Stimulated activated CD4-positive, alpha-beta T cell treated with anti-CD3 and anti-CD28 coated beads, Interleukin-4, amount 100 ng/mL, for 48 hours (primary cell): ENCODE measurements around the gene ZFYVE26.
"Not testable (repeated sequence)": the region's sequence is repeated elsewhere in the genome, so short reads cannot be mapped to it uniquely, and the experiment has no call there.

Source experiments
- DNase-seq, 2 donors: peaks; one replicate each; pipeline ENCODE4 v3.0.0-alpha.2; 2020; ENCODE audit warnings: low read depth in 2 of 2

ZFYVE26 gene

DNA sequence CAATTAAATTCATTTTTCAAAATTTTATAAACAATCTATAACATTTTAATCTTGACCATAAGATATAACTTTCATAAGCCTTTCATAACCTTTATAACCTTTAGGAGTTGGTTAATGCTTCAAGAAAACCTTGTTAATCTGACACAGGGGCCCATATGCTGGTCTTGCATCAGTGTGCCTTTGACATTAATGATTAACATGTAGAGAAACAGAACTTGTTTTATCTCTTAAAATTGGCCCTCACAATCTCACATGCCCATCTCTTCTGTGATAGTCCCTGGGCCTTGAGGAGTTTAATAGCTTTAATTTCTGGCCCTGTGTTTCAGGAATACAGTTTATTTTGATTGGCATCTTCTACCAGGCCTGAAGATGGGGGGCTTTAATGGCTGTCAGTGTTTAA is 107.0 kb downstream of the ZFYVE26 start:
- not testable (repeated sequence) for DNase-seq

DNA sequence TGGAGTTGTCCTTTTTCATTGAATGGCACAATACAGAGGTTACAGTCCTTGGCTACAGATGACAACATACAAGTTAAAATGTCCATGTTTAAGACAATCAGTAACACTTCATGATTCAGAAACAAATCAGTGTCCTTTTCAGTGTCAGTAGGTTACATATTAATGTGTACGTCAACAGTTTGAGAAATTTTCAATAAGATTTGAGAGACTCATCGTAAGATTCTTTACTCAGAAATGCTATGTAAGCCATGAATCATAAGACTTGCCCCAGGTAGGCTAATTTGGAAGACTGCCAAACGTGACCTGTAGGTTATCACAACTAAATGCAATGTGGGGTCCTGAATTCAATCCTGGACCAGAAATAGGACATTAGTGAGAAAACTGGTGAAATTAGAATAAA is 111.2 kb downstream of the ZFYVE26 start:
- no peak for DNase-seq

DNA sequence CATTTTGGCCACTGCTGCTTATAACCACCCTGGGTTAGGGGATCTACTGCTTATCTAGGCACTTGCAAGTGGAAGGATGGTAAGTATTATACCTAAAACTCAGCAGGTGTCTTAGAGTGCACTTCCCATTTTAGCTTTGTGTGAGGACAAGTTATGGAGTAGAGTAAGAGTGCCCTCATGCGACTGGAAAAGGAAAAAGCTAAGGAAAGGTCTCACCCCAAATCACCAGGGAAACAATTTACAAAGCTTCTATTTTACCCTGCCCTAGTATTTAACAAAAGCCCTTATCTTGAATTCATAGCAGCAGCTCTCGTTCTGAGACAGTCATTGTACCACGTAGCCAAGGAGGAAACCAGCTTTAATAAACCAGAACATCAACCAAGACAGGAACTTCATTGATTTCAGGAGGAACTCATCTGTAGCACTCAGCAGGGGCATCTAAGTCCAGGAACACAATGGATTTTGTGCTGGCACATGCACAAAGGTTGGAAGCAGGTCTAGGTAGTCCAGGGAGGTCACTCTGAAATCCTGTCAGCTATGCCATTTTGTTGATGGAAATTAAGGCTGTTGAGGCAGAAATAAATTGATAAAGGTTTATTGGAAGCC is 111.8 kb downstream of the ZFYVE26 start:
- DNase-seq = peak in 1 of 2 donors; percentile 7

DNA sequence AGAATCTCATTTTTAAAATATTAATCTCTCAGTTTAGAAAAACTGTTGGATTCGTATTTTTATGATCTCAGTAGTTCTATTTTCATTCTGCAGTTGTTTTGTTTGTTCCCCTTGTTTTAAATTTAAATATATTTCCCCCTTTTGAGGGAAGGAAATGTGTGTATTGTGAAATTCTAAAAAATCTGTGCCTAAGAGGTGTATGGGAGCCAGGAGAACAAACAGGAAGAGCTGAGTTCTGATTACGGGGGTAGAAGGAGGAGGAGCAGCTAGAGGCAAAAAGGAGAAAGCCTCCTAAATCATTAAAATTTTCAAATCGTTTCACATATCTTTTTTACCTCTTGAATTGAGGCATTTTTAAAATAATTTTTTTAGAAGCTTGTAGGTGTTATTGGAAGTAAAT is 112.4 kb downstream of the ZFYVE26 start:
- no peak for DNase-seq

DNA sequence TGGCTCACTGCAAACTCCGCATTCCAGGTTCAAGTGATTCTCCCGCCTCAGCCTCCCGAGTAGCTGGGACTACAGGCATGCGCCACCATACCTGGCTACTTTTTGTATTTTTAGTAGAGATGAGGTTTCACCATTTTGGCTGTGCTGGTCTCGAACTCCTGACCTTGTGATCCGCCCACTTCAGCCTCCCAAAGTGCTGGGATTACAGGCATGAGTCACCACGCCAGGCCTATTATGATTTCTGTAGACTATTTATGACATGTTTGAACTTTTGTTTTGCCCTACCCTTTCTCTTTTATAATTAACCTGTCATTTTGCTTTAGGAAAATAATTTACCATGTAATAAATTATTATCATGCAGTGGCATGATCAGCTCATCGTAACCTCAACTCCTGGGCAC is 114.9 kb downstream of the ZFYVE26 start, which contains the start of gene RDH12:
TSS of gene RDH12 (plus strand) at position 395 of the 400 bp plus-strand sequence. CDS start 20,757 bp downstream, outside the sequence.
- not testable (repeated sequence) for DNase-seq

DNA sequence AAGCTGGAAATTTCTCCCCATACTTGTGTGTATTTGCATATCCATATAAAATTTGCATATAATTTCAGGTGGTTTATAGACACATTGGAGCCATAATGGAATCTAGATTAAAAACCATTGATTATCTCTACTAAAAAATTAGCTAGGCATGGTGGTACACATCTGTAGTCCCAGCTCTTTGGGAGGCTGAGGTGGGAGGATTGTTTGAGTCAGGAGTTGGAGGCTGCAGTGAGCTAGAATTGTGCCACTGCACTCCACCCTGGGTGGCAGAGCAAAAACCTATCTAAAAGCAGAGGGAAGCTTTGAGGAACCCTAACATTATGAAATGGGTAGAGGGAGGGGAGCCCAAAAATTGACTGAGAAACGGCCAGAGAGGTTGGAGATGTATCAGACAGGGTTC is 118.2 kb downstream of the ZFYVE26 start:
- no peak for DNase-seq

DNA sequence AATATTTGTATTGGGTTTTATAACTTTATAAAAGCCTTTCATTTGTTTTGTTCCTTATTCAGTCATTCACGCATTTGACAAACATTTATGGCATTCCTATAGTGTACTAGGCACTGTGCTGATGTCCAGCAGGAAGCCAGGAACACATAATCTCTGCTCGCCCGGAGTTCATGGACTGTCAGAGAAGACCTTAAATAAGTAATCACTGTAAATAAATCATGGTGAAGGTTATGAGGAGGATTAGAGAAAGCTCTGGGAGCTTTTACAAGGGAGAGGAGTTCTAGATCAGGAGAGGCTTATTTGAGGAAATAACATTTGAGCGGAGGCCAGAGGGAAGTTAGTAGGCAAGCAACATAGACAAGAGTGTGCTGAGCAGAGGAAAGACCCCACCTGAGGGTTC is 119.4 kb downstream of the ZFYVE26 start:
- no peak for DNase-seq
